ENCODE results near the gene CIB4. TPM values are rescaled to one million over a fixed set of nuclear protein-coding genes. Genes with fewer than 3 reads are reported as not detected.

Gene CIB4
- total RNA-seq, 4 donors from 2014 or later = not detected

GRCh38 chr2:26564121-26564644, 77.0 kb downstream of the CIB4 start:
- ATAC-seq (ENCODE audit: low FRiP score) (no peak), DNase-seq (ENCODE audit: low spot score) (no peak)
- TF ChIP-seq, protein P1, sequence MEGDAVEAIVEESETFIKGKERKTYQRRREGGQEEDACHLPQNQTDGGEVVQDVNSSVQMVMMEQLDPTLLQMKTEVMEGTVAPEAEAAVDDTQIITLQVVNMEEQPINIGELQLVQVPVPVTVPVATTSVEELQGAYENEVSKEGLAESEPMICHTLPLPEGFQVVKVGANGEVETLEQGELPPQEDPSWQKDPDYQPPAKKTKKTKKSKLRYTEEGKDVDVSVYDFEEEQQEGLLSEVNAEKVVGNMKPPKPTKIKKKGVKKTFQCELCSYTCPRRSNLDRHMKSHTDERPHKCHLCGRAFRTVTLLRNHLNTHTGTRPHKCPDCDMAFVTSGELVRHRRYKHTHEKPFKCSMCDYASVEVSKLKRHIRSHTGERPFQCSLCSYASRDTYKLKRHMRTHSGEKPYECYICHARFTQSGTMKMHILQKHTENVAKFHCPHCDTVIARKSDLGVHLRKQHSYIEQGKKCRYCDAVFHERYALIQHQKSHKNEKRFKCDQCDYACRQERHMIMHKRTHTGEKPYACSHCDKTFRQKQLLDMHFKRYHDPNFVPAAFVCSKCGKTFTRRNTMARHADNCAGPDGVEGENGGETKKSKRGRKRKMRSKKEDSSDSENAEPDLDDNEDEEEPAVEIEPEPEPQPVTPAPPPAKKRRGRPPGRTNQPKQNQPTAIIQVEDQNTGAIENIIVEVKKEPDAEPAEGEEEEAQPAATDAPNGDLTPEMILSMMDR (IDR thresholded peaks at IDR 0.05) = no peak

DNA sequence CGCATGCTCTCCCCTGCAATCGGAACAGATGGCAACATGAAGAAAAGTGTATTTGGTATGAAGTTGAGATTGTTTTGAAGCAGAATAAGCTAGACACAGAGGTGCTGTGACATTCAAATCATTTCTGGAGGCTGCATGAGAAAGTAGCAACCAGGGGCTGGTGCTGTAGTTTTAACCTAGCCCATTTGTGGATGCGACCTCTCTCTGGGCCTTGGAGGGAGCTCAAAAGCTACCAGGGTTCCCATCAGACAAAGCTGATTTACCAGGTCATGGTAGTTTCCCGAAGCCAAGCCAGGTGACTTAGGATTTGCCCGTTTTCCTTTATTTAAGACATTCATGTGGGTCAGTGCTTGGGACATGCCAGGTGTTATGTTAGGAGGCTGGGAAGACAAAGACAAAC, 77.5 kb downstream of the CIB4 start:
- DNase-seq (ENCODE audit: low spot score) (no peak), ATAC-seq (ENCODE audit: low FRiP score) (no peak)
- TF ChIP-seq, protein P1 (IDR thresholded peaks at IDR 0.05) = no peak

GRCh38 chr2:26562811-26563645, 78.1 kb downstream of the CIB4 start:
- DNase-seq (ENCODE audit: low spot score) (no peak), ATAC-seq (ENCODE audit: low FRiP score) (no peak)
- TF ChIP-seq, protein P1 (IDR thresholded peaks at IDR 0.05) = no peak

- DNase-seq (ENCODE audit: low spot score) (no peak), ATAC-seq (ENCODE audit: low FRiP score) (no peak)
- TF ChIP-seq, protein P1 (IDR thresholded peaks at IDR 0.05) = no peak
These were observed 79.0 kb downstream of the CIB4 start for GRCh38 chr2:26561918-26562810.

DNA sequence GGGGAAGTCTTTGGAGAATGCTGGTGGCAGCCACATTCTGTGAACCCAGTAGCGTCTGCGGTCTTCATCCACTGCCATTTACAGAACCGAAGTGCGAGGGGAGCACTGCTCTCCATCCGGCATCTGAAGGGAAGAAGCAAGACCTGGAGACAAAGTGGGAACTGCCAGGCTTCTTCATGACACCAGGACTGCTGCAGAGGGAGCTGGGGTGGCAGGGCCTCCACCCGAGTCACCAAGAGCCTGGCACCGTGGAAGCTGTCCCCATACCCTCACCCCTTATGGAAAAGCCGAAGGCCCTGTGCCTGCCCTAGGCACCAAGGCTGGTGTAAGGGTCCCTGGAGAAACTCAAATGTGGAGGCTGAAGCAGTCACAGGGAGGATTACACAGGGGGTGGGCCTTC, 79.8 kb downstream of the CIB4 start:
- TF ChIP-seq, protein P1 (IDR thresholded peaks at IDR 0.05) = no peak
- ATAC-seq (ENCODE audit: low FRiP score) (no peak), DNase-seq (ENCODE audit: low spot score) (no peak)

GRCh38 chr2:26560892-26561291, 80.3 kb downstream of the CIB4 start:
- TF ChIP-seq, protein P1 (IDR thresholded peaks at IDR 0.05) = no peak
- DNase-seq (ENCODE audit: low spot score) (no peak), ATAC-seq (ENCODE audit: low FRiP score) (no peak)

Data from omental fat pad (tissue), 4 donors.